ENCODE results near the gene TPST2. TPM values are rescaled to one million over a fixed set of nuclear protein-coding genes. Genes with fewer than 3 reads are reported as not detected.

Gene TPST2
- polyA plus RNA-seq, 1 experiment: 84.9 TPM

DNA sequence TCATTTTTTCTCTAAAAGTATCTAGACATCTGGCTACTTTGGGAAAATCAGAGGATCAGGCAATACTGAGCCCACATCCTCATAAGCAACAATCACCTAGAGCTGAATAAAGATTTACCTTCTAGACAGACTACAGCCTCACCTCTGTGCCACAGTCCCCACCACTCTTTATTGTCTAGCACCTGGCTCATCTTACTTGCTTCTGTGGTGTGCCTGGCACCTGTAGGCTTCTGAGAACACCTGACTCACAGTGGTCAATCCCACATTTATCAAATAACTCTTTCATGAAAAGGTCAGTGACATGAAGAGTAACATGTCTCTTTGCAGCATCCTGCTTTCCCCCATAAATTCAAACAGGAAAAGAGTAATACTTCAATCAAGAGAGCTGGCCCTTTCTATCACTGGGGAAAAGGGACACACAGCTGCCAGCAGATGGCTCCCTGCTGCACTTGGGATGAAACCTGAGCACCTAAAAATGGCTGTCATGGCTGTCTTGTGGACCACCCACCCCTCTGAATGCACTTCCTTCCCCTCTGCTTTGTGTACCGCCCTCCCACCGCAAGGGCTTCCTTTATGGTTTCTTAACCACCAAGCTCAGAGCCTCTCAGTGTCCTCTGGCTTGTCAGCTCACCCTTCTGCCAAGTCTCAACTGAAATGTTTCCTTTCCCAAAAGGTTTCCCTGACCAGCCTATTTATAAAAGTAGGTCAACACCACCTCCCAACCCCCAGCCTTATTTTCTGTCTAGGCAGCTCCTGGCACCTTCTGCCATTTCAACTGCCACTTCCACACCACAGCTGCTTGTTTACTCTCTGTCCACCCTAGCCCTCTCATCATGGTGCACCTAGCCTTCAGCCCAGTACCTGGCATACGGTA, 87.0 kb downstream of the TPST2 start:
- TF ChIP-seq, protein P1, sequence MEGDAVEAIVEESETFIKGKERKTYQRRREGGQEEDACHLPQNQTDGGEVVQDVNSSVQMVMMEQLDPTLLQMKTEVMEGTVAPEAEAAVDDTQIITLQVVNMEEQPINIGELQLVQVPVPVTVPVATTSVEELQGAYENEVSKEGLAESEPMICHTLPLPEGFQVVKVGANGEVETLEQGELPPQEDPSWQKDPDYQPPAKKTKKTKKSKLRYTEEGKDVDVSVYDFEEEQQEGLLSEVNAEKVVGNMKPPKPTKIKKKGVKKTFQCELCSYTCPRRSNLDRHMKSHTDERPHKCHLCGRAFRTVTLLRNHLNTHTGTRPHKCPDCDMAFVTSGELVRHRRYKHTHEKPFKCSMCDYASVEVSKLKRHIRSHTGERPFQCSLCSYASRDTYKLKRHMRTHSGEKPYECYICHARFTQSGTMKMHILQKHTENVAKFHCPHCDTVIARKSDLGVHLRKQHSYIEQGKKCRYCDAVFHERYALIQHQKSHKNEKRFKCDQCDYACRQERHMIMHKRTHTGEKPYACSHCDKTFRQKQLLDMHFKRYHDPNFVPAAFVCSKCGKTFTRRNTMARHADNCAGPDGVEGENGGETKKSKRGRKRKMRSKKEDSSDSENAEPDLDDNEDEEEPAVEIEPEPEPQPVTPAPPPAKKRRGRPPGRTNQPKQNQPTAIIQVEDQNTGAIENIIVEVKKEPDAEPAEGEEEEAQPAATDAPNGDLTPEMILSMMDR (IDR thresholded peaks at IDR 0.05; ENCODE audit: insufficient read depth, low read depth, low read length): peak; percentile 65
- no peak for DNase-seq (ENCODE audit: low read depth)
- Histone ChIP-seq H3K27me3 (ENCODE audit: control insufficient read depth, insufficient read depth, low read length) (no peaks in the 10 kb centered on the region), H3K4me3 (ENCODE audit: low read depth, low read length) (no peak overlapping the region), H3K36me3 (ENCODE audit: control insufficient read depth, insufficient read depth, low read length) (peaks cover 21% of the 10 kb centered on the region)
- CTCF ChIA-PET: interaction anchor here (0.9 to 3.6 kb wide), 16 partner anchors 8 to 165 kb away, joined by 3 to 22 read pairs (median 4); partner anchors contain the start of gene TFIP11
- POLR2A ChIA-PET: interaction anchor here (0.6 to 0.8 kb wide), 3 partner anchors 9 to 162 kb away, joined by 3 read pairs; partner anchors contain the start of gene TFIP11

DNA sequence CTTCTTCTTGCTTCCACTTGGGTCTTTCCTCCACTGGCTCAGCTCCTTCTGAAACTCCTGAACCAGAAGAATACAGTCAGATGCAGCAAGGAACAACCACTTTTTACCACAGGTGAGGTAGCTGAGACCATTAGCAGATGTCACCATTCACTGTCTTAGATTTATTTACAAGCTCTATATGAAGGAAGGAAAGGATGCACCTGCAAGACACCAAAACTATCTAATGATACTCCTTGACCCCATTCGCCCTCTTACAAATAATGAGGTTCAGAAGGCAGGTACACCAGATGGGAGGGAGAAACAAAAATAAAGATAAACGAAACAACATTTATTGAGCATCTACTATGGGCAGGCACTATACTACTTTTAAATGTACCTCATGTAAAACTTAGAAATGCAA, 87.9 kb downstream of the TPST2 start:
- POLR2A ChIA-PET: no interaction called here
- Histone ChIP-seq H3K27me3 (ENCODE audit: control insufficient read depth, insufficient read depth, low read length) (no peaks in the 10 kb centered on the region), H3K36me3 (ENCODE audit: control insufficient read depth, insufficient read depth, low read length) (peaks cover 25% of the 10 kb centered on the region), H3K4me3 (ENCODE audit: low read depth, low read length) (no peak overlapping the region)
- TF ChIP-seq, protein P1 (IDR thresholded peaks at IDR 0.05; ENCODE audit: insufficient read depth, low read depth, low read length): no peak
- no peak for DNase-seq (ENCODE audit: low read depth)
- CTCF ChIA-PET: interaction anchor here (0.6 to 2.4 kb wide), 9 partner anchors 10 to 166 kb away, joined by 3 to 12 read pairs (median 4); partner anchors contain the start of gene TFIP11

DNA sequence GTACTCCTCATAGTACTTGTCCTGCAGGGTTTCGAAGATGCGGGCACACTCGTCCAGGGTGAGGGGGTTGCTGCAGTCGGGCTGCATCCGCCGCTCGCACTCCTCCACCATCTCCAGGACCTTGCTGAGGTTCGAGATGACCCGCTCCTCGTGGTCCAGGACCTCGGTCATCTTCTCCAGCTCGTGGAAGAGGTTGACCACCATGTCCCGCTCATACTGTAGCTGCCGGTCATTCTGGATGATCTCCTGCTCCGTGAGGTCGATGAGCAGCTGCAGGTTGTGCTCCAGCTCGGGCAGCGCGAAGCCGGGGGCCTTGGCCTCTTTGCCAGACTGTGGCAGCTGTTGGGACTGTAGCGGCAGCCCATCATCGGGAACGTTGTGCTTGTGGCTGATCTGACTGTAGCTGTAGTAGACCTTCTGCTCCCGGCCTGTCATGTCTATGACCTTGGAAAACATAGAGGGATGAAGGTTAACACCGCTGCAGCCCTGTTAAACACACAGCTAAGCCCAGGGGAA, 90.7 kb downstream of the TPST2 start:
- CTCF ChIA-PET: interaction anchor here (0.6 to 1.2 kb wide), 5 partner anchors 14 to 167 kb away, joined by 3 to 5 read pairs (median 3); partner anchors contain the start of genes HPS4 and SRRD
- peaks cover 30% of the 10 kb centered on the region for H3K36me3 ChIP-seq (ENCODE audit: control insufficient read depth, insufficient read depth, low read length)
- TF ChIP-seq, protein P1 (IDR thresholded peaks at IDR 0.05; ENCODE audit: insufficient read depth, low read depth, low read length): no peak
- H3K4me3 ChIP-seq (ENCODE audit: low read depth, low read length): no peak overlapping the region
- POLR2A ChIA-PET: interaction anchor here (0.6 kb wide), 1 partner anchor 147 kb away, joined by 3 read pairs; no protein-coding TSS in a partner anchor
- H3K27me3 ChIP-seq (ENCODE audit: control insufficient read depth, insufficient read depth, low read length): no peaks in the 10 kb centered on the region
- no peak for DNase-seq (ENCODE audit: low read depth)

DNA sequence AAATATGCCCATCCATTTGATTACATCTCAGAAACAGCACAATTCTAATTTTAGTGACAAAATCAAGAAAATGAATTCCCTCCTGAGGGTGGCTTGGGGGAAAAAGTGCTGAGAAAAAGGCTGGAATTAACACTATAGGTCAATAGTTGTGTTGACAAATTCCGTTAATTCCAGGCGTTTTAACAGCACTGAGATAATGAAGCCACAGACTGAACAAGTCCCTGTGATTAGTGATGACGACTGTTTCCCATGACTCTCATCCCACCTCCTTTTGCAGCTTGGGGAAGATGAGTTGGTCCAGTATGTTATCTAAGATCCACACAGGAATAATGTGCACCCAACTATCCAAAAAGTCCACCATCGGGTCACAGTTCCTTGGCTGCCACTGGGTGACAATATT, 93.5 kb downstream of the TPST2 start:
- no peak for DNase-seq (ENCODE audit: low read depth)
- ChIA-PET CTCF (no interaction called here), POLR2A (interaction anchor here (0.5 kb wide), 1 partner anchor 148 kb away, joined by 13 read pairs; no protein-coding TSS in a partner anchor)
- Histone ChIP-seq H3K27me3 (ENCODE audit: control insufficient read depth, insufficient read depth, low read length) (no peaks in the 10 kb centered on the region), H3K4me3 (ENCODE audit: low read depth, low read length) (no peak overlapping the region), H3K36me3 (ENCODE audit: control insufficient read depth, insufficient read depth, low read length) (peaks cover 32% of the 10 kb centered on the region)
- TF ChIP-seq, protein P1 (IDR thresholded peaks at IDR 0.05; ENCODE audit: insufficient read depth, low read depth, low read length): no peak

GRCh38 chr22:26494506-26494905, 95.4 kb downstream of the TPST2 start:
- DNase-seq (ENCODE audit: low read depth): no peak
- Histone ChIP-seq H3K36me3 (ENCODE audit: control insufficient read depth, insufficient read depth, low read length) (peaks cover 32% of the 10 kb centered on the region), H3K4me3 (ENCODE audit: low read depth, low read length) (no peak overlapping the region), H3K27me3 (ENCODE audit: control insufficient read depth, insufficient read depth, low read length) (no peaks in the 10 kb centered on the region)
- POLR2A ChIA-PET: no interaction called here
- CTCF ChIA-PET: interaction anchor here (3.0 kb wide), 1 partner anchor 9 kb away, joined by 14 read pairs; no protein-coding TSS in a partner anchor
- TF ChIP-seq, protein P1 (IDR thresholded peaks at IDR 0.05; ENCODE audit: insufficient read depth, low read depth, low read length): no peak
